CD8-positive, alpha-beta memory T cell (primary cell): ENCODE results near the gene LZTS2. TPM values are rescaled to one million over a fixed set of nuclear protein-coding genes. Genes with fewer than 3 reads are reported as not detected.

ENCODE experiments used
- CTCF ChIA-PET: fragments of 350-600 bp; sonication (Branson Sonifier 250); formaldehyde crosslinking; loops from one replicate; lab custom pipeline; 2021; ENCODE audit warnings: antibody characterized with exemption; lab: Charles Lee
- POLR2A ChIA-PET: fragments of 350-600 bp; sonication (Branson Sonifier 250); formaldehyde crosslinking; loops from one replicate; lab custom pipeline; 2021; ENCODE audit warnings: antibody characterized with exemption; lab: Charles Lee
- DNase-seq, 5 donors: peaks; one replicate each; pipeline versions ENCODE4 v3.0.0 to v3.0.0-alpha.2; 2020 to 2022; ENCODE audit warnings: mixed read lengths in 1 of 5
- H3K27ac ChIP-seq: one replicate; pipeline ENCODE4 v1.7.0; 2013; ENCODE audit warnings: low read depth, mild to moderate bottlenecking, low read length, moderate library complexity
- H3K27me3 ChIP-seq: 2 replicates; pipeline ENCODE4 v1.7.0; 2013; ENCODE audit warnings: low read length, mild to moderate bottlenecking; ENCODE audit not compliant: insufficient read depth, poor library complexity, severe bottlenecking
- H3K36me3 ChIP-seq: 2 replicates; pipeline ENCODE4 v1.7.0; 2013; ENCODE audit warnings: mild to moderate bottlenecking, low read length, moderate library complexity; ENCODE audit not compliant: insufficient read depth
- H3K4me1 ChIP-seq: 2 replicates; pipeline ENCODE4 v1.7.0; 2013; ENCODE audit warnings: mild to moderate bottlenecking, low read length, moderate library complexity; ENCODE audit not compliant: insufficient read depth
- H3K4me3 ChIP-seq: 2 replicates; pipeline ENCODE4 v1.7.0; 2013; ENCODE audit warnings: mild to moderate bottlenecking, low read length
- H3K9me3 ChIP-seq: 2 replicates; pipeline ENCODE4 v1.7.0; 2013; ENCODE audit warnings: mild to moderate bottlenecking, low read length
- H3K27ac Mint-ChIP-seq, 8 donors: one replicate each; pipeline ENCODE4 v1.8.0; 2020 to 2021; ENCODE audit warnings: mixed read lengths in 8 of 8, mild to moderate bottlenecking in 6 of 8, inconsistent platforms in 3 of 8, moderate library complexity in 3 of 8
- H3K27me3 Mint-ChIP-seq, 2 donors: one replicate each; pipeline ENCODE4 v1.8.0; 2020 to 2021; ENCODE audit warnings: mixed read lengths in 2 of 2, mild to moderate bottlenecking in 1 of 2, moderate library complexity in 1 of 2
- H3K36me3 Mint-ChIP-seq, 3 donors: one replicate each; pipeline ENCODE4 v1.8.0; 2020 to 2021; ENCODE audit warnings: mixed read lengths in 3 of 3, inconsistent platforms in 1 of 3, mild to moderate bottlenecking in 1 of 3
- H3K4me1 Mint-ChIP-seq, 3 donors: one replicate each; pipeline ENCODE4 v1.8.0; 2020 to 2021; ENCODE audit warnings: mixed read lengths in 3 of 3, inconsistent platforms in 1 of 3, mild to moderate bottlenecking in 1 of 3
- H3K4me3 Mint-ChIP-seq, 7 donors: one replicate each; pipeline ENCODE4 v1.8.0; 2020 to 2021; ENCODE audit warnings: mixed read lengths in 7 of 7, mild to moderate bottlenecking in 6 of 7, moderate library complexity in 4 of 7, inconsistent platforms in 2 of 7
- H3K9me3 Mint-ChIP-seq, 5 donors: one replicate each; pipeline ENCODE4 v1.8.0; 2020 to 2022; ENCODE audit warnings: mixed read lengths in 5 of 5, mild to moderate bottlenecking in 3 of 5, moderate library complexity in 2 of 5, inconsistent platforms in 1 of 5
- polyA plus RNA-seq: library from polyadenylated mRNA; unstranded; fragments of 300-500 nt; fragmentation: Illumina TruSeq; gene quantifications from one replicate; pipeline ENCODE4 v1.2.3, GENCODE V29; 2021
- total RNA-seq, 2 experiments: library from RNA; stranded (reverse); gene quantifications; one replicate each; pipeline ENCODE4 v1.2.3, GENCODE V29; 2021

The LZTS2 gene
- total and polyA plus RNA-seq, 3 experiments from 2014 or later, result 10.9 to 19.7 (median 11.5) TPM

GRCh38 chr10:100996678-100997359 lies 2.8 kb upstream of the LZTS2 start:
- no peaks in the 10 kb centered on the region for H3K9me3 Mint-ChIP-seq
- H3K27me3 Mint-ChIP-seq, result no peaks in the 10 kb centered on the region
- Histone ChIP-seq H3K27me3 (no peaks in the 10 kb centered on the region), H3K27ac (peak overlapping the region; percentile 78), H3K9me3 (no peaks in the 10 kb centered on the region), H3K4me1 (peaks cover 24% of the 10 kb centered on the region), H3K4me3 (peak overlapping the region; percentile 72), H3K36me3 (no peaks in the 10 kb centered on the region)
- H3K4me1 Mint-ChIP-seq, result peaks cover 21 to 35% (median 23%) of the 10 kb centered on the region in 3 donors
- peak overlapping the region; percentile 88 to 97 (median 92) for H3K27ac Mint-ChIP-seq
- ChIA-PET POLR2A (interaction anchor here (0.6 to 1.9 kb wide), 5 partner anchors 8 to 134 kb away, joined by 3 to 10 read pairs (median 4); partner anchors contain the start of genes MRPL43, TLX1 and TWNK), CTCF (interaction anchor here (0.6 to 6.5 kb wide), 16 partner anchors 9 to 461 kb away, joined by 3 to 98 read pairs (median 8); partner anchors contain the start of genes HIF1AN, MRPL43, PDZD7 and SEMA4G)
- peak overlapping the region; percentile 85 to 99 (median 89) for H3K4me3 Mint-ChIP-seq
- DNase-seq, result peak in 3 of 5 donors; percentile 30 to 51 (median 42)
- peaks cover 0 to 35% (median 3%) of the 10 kb centered on the region in 3 donors for H3K36me3 Mint-ChIP-seq

- Mint-ChIP-seq H3K4me3 (peak overlapping the region; percentile 85 to 99 (median 89)), H3K27me3 (no peaks in the 10 kb centered on the region), H3K27ac (peak overlapping the region; percentile 86 to 97 (median 91)), H3K4me1 (peaks cover 21 to 35% (median 23%) of the 10 kb centered on the region in 3 donors), H3K36me3 (peaks cover 0 to 33% (median 3%) of the 10 kb centered on the region in 3 donors), H3K9me3 (no peaks in the 10 kb centered on the region)
- Histone ChIP-seq H3K9me3 (no peaks in the 10 kb centered on the region), H3K27me3 (no peaks in the 10 kb centered on the region), H3K36me3 (no peaks in the 10 kb centered on the region), H3K4me3 (peak overlapping the region; percentile 72), H3K4me1 (peaks cover 24% of the 10 kb centered on the region), H3K27ac (peak overlapping the region; percentile 78)
- ChIA-PET CTCF (interaction anchor here (0.6 to 6.5 kb wide), 21 partner anchors 10 to 462 kb away, joined by 3 to 98 read pairs (median 6); partner anchors contain the start of genes HIF1AN, MRPL43, PDZD7 and SEMA4G), POLR2A (interaction anchor here (0.7 to 1.9 kb wide), 5 partner anchors 9 to 53 kb away, joined by 3 to 10 read pairs (median 3); partner anchors contain the start of genes MRPL43 and TWNK)
- peak; percentile 69 to 79 (median 73) for DNase-seq
Observed at GRCh38 chr10:100997360-100998182, 2.0 kb upstream of the LZTS2 start.

- Histone ChIP-seq H3K4me1 (peaks cover 24% of the 10 kb centered on the region), H3K36me3 (no peaks in the 10 kb centered on the region), H3K9me3 (no peaks in the 10 kb centered on the region), H3K27ac (peak overlapping the region; percentile 78), H3K27me3 (no peaks in the 10 kb centered on the region), H3K4me3 (peak overlapping the region; percentile 72)
- no peaks in the 10 kb centered on the region for H3K9me3 Mint-ChIP-seq
- H3K4me3 Mint-ChIP-seq, result peak overlapping the region; percentile 85 to 99 (median 89)
- POLR2A ChIA-PET, result interaction anchor here (0.8 to 1.9 kb wide), 4 partner anchors 10 to 52 kb away, joined by 3 to 10 read pairs (median 5); partner anchors contain the start of genes MRPL43 and TWNK
- H3K27ac Mint-ChIP-seq, result peak overlapping the region; percentile 85 to 97 (median 92)
- peaks cover 0 to 32% (median 3%) of the 10 kb centered on the region in 3 donors for H3K36me3 Mint-ChIP-seq
- peak; percentile 54 to 81 (median 56) for DNase-seq
- no peaks in the 10 kb centered on the region for H3K27me3 Mint-ChIP-seq
- H3K4me1 Mint-ChIP-seq, result peaks cover 21 to 35% (median 23%) of the 10 kb centered on the region in 3 donors
- CTCF ChIA-PET, result interaction anchor here (0.8 to 6.5 kb wide), 18 partner anchors 11 to 437 kb away, joined by 3 to 98 read pairs (median 6); partner anchors contain the start of genes MRPL43, PDZD7, SEMA4G and SFXN3
Observed at GRCh38 chr10:100998183-100998990, 1.2 kb upstream of the LZTS2 start.

GRCh38 chr10:100998991-100999741 lies 442 bp upstream of the LZTS2 start:
- ChIA-PET POLR2A (interaction anchor here (0.8 to 1.1 kb wide), 2 partner anchors 14 to 33 kb away, joined by 3 to 5 read pairs; no protein-coding TSS in a partner anchor), CTCF (interaction anchor here (0.8 to 6.5 kb wide), 10 partner anchors 10 to 58 kb away, joined by 3 to 98 read pairs (median 6); partner anchors contain the start of genes MRPL43 and TWNK)

GRCh38 chr10:101000127-101000914 lies 713 bp downstream of the LZTS2 start:
- Mint-ChIP-seq H3K27me3 (no peaks in the 10 kb centered on the region), H3K4me3 (peak overlapping the region; percentile 45 to 90 (median 82)), H3K27ac (peak overlapping the region in 5 of 8 donors; percentile 80 to 94 (median 86)), H3K4me1 (peaks cover 21 to 35% (median 23%) of the 10 kb centered on the region in 3 donors), H3K36me3 (peaks cover 0 to 24% (median 0%) of the 10 kb centered on the region in 3 donors), H3K9me3 (no peaks in the 10 kb centered on the region)
- peak overlapping the region; percentile 67 for H3K27ac ChIP-seq
- POLR2A ChIA-PET, result interaction anchor here (1.1 kb wide), 1 partner anchor 15 kb away, joined by 3 read pairs; no protein-coding TSS in a partner anchor
- no peak overlapping the region for H3K4me3 ChIP-seq
- CTCF ChIA-PET, result interaction anchor here (0.7 to 4.7 kb wide), 5 partner anchors 9 to 92 kb away, joined by 3 to 73 read pairs (median 5); partner anchors contain the start of genes MRPL43 and TWNK
- peaks cover 24% of the 10 kb centered on the region for H3K4me1 ChIP-seq
- no peak for DNase-seq
- no peaks in the 10 kb centered on the region for H3K9me3 ChIP-seq
- H3K27me3 ChIP-seq, result no peaks in the 10 kb centered on the region
- no peaks in the 10 kb centered on the region for H3K36me3 ChIP-seq

More at GRCh38 chr10:100998991-100999741, 442 bp upstream of the LZTS2 start:
- H3K4me3 Mint-ChIP-seq, result peak overlapping the region; percentile 85 to 99 (median 89)
- Histone ChIP-seq H3K9me3 (no peaks in the 10 kb centered on the region), H3K4me1 (peaks cover 24% of the 10 kb centered on the region), H3K27ac (peak overlapping the region; percentile 78), H3K27me3 (no peaks in the 10 kb centered on the region), H3K36me3 (no peaks in the 10 kb centered on the region), H3K4me3 (peak overlapping the region; percentile 72)
- H3K27me3 Mint-ChIP-seq, result no peaks in the 10 kb centered on the region
- H3K4me1 Mint-ChIP-seq, result peaks cover 21 to 35% (median 23%) of the 10 kb centered on the region in 3 donors
- DNase-seq, result peak; percentile 71 to 84 (median 78)
- no peaks in the 10 kb centered on the region for H3K9me3 Mint-ChIP-seq
- H3K36me3 Mint-ChIP-seq, result peaks cover 0 to 27% (median 0%) of the 10 kb centered on the region in 3 donors
- peak overlapping the region; percentile 72 to 94 (median 91) for H3K27ac Mint-ChIP-seq
